GM15510 (cell line): ENCODE measurements around the gene CENPP.

ENCODE experiments used
- POLR2A ChIP-seq: IDR thresholded peaks from 3 replicates; pipeline ENCODE4 v1.6.1; 2011; ENCODE audit warnings: borderline replicate concordance; ENCODE audit not compliant: insufficient read length; ENCODE audit errors: extremely low read depth

CENPP gene

DNA sequence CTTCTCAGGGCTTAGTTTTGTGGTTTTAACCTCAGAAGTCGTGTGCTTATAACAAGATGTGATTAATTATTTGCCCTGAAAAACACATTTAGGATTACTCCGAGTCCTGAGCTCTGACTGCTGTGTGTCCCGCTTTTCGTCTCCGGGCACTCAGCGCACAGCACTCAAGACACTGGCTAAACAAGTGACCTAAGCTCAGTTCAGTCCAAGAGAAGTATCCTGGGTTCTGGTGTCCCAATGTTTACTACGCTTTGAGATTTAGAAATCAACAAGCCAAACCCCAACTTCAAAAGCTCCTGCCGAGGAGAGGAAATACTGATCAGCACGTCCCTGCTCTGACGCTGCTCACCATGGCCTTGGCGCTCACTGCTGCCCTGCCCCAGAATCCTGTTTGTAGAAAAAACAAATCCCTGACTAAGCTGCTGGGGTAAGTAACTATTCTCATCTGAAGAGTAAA, 290.9 kb downstream of the CENPP start:
- no peak for TF ChIP-seq POLR2A

GRCh38 chr9:92617195-92617813, 291.6 kb downstream of the CENPP start:
- no peak for TF ChIP-seq POLR2A

DNA sequence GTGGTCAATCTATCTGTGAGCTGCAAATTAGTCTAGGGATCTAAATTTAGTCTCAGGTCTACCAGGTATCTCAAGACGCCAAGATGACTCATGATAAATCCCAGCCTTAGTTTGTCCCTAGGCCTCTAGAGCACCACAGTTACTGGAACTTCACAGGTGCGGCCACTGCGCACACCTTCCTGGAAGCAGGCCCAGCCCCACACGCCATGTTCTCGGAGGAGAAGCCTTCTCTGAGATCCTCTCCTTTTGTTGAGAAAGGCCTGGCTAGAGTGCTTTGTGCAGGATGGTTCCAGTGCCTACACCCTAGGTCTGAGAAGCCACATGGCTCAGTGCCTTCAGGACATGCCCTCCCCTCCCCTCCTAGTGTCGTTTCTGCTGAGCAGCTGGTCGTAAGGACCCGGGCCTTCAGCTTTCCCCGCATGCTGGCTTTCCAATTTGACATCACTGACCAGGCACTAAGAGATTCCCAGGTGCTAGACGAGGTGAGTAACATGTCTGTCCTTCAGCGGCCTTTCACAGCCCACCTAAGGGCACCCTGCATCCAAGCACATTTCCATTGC, 292.3 kb downstream of the CENPP start:
- TF ChIP-seq POLR2A = no peak

DNA sequence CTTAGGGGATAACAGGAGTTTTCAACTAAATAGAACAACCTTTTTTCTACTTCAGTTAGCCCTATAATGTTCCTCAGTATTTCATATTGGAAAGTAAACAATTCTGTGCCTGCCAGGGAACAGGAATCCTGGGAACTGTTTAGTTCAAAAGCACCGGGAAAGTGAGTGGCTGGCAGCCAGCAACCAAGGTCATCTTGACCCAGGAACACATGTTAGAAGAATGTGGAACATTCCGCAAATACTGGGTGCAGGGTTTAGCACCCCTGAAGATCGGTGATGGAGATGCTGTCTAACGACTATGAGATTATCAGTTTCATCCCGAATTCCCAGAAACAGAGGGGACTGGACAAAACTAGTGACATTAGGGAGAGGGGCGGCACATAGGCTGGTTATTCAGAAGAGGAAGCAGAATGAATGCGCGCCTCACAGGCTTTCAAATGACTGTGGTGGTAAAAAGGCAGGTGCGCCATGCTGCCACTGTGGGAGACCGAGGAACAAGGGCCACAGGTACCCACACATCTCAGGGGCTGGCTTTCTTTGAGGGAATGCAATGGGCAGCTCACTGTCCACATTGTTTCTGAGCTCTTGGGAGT, 293.0 kb downstream of the CENPP start:
- no peak for TF ChIP-seq POLR2A

DNA sequence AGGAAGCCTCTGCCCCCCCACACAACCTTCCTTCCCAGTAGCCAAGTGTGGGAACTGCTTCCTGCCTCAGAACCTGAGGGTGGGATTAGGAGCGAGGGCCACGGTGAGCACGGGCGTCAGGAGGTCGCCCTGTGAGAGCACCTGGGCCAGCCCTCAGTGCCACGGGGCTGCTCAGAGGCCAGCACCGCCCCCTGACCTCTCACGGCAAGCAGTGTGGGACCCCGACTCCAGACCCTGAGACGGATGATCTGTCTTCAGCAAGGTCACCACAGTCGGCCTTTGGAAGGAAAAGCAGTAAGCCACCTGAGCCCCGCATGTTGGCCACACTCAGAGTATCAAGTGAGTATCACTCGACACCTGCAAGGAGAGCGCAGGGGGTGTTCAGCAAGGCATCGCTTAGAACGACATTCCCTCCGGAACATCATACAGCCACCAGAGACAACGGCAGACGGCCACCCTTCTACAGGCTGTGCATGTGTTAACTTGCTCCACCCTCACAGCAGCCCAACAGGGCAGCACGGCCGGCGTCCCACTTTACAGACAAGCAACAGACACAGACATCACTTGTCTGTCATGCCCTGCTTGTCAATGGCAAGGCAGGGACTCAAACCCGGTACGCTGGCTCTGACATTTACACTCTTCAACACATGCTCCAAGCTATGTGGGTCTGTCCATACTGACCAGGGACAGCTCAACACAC, 294.0 kb downstream of the CENPP start:
- TF ChIP-seq POLR2A = no peak

GRCh38 chr9:92620845-92621244, 295.1 kb downstream of the CENPP start:
- no peak for TF ChIP-seq POLR2A

- no peak for TF ChIP-seq POLR2A
Observed at GRCh38 chr9:92626484-92626883, 300.7 kb downstream of the CENPP start.

DNA sequence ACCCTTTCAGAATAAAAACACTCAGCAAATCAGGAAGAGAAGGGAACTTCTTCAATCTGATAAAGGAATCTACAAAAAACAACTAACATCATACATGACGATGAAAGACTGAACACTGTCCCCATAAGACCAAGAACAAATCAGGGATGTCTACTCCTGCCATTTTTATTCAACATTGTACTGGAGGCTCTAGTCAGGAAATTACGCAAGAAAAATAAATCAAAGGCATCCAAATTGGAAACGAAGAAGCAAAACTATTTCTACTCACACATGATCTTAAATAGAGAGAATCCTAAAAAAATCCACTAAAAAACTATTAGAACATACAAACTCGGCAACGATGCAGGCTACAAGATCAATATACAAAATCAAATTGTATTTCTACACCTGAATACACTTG, 301.9 kb downstream of the CENPP start:
- no peak for TF ChIP-seq POLR2A

DNA sequence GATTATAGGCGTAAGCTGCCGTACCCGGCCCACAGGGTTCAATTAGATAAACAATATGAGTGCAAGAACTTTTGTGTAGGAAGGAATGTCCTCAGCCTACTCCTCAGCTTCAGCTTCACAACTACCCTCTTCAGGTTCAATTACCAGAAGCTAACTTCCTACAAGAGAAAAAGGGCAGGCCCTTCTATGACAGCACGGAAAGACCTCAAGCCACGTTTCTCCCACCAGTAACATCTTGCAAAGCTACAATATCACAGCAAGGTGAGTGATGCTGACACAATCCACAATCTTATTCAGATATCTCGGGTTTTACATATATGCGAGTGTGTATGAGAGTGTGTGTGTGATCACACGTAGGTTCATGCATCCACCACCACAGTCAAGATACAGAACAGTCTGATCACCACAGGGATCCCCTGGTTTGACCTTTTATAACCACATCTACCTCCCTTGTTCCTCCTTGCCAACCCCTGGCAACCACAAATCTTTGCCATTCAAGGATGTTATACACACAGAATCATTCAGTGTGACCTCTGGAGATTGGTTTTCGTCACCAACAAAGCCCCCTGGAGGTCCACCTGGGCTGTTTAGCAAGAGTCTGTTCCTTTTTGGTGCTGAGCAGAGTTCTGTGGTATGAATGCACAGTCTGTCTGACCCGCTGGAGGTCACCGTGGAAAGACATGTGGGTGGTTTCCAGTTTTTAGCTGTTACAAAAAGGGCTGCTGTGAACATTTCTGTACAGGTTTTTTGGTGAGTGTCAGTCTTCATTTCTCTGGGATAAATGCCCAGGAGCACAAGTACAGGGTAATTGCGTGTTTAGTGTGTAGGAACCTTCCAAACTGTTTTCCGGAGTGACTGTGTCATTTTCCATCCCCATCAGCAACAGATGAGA, 305.9 kb downstream of the CENPP start:
- TF ChIP-seq POLR2A = no peak

- no peak for TF ChIP-seq POLR2A
Observed at GRCh38 chr9:92632641-92633040, 306.9 kb downstream of the CENPP start.

GRCh38 chr9:92633614-92634278, 308.0 kb downstream of the CENPP start:
- no peak for TF ChIP-seq POLR2A

- no peak for TF ChIP-seq POLR2A
Observed at GRCh38 chr9:92634712-92635605, 309.2 kb downstream of the CENPP start.

GRCh38 chr9:92635760-92636159, 310.0 kb downstream of the CENPP start:
- no peak for TF ChIP-seq POLR2A

DNA sequence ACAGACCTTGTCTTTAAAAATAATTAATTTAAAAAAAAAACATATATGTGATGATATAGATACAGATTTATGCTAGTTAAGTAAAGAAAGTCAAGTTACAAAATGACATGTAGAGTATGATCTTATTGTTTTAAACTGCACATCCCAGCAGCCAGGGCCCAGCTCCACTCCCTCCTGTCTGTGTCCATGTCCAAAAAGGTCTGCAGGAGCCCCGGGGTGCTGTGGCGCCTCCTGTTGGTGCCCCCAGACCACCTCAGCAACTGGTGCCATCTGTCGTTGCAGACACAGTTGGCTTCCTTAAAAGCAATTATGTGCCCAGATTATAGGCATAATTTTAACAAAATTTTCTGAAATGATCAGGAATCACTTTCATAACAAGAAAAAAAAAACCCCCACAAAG, 310.9 kb downstream of the CENPP start:
- no peak for TF ChIP-seq POLR2A

- TF ChIP-seq POLR2A = no peak
Observed at GRCh38 chr9:92637326-92637725, 311.6 kb downstream of the CENPP start.
